C4-2B (cell line): ENCODE results near the gene DNPH1.

ENCODE experiments used
- ZFX ChIP-seq: fragments of 450-650 bp; IDR thresholded peaks from 2 replicates; pipeline ENCODE4 v1.6.1; 2017
- TF ChIP-seq, protein P1 (sequence below): fragments of 450-650 bp; conservative IDR thresholded peaks from 2 replicates; pipeline ENCODE4 v1.5.1; 2017; ENCODE audit warnings: mild to moderate bottlenecking

DNA sequence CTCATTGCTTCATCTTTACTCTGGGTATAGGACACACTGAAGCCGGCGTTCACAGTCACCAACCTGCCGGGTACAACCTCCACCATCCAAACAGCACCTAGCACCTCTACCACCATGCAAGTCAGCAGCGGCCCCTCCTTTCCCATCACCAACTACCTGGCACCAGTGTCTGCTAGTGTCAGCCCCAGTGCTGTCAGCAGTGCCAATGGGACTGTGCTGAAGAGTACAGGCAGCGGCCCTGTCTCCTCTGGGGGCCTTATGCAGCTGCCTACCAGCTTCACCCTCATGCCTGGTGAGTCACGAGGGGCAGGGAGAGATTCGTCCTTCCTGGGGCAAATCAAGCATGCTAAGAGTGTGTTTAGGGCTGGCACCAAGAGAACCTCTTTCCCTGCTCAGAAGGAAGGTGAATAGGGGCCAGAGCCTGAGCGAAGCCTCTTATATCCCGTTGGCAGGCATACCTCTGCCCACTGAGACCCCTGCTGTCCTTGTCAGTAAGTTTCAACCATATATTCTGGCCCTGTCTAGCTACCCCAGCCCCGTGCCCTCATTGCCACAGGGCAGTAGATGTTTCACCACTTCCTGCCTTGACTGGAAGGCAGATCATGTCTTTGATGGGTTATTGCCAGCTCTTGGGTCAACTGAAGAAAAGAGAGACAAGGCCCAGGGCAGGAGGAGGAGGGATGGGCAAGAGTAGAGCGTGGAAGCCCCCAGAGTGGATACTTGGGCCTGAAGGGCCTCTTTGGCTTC lies 53.4 kb downstream of the DNPH1 start:
- TF ChIP-seq, protein P1, sequence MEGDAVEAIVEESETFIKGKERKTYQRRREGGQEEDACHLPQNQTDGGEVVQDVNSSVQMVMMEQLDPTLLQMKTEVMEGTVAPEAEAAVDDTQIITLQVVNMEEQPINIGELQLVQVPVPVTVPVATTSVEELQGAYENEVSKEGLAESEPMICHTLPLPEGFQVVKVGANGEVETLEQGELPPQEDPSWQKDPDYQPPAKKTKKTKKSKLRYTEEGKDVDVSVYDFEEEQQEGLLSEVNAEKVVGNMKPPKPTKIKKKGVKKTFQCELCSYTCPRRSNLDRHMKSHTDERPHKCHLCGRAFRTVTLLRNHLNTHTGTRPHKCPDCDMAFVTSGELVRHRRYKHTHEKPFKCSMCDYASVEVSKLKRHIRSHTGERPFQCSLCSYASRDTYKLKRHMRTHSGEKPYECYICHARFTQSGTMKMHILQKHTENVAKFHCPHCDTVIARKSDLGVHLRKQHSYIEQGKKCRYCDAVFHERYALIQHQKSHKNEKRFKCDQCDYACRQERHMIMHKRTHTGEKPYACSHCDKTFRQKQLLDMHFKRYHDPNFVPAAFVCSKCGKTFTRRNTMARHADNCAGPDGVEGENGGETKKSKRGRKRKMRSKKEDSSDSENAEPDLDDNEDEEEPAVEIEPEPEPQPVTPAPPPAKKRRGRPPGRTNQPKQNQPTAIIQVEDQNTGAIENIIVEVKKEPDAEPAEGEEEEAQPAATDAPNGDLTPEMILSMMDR: no peak
- no peak for TF ChIP-seq ZFX
